NT2/D1 (cell line): ENCODE data around the gene MT1E.

ENCODE experiments used
- YY1 ChIP-seq: IDR thresholded peaks from 2 replicates; pipeline ENCODE4 v1.6.1; 2011; ENCODE audit not compliant: insufficient read length, insufficient read depth
- ZNF274 ChIP-seq: IDR thresholded peaks from 2 replicates; pipeline ENCODE4 v1.6.1; 2011; ENCODE audit warnings: mild to moderate bottlenecking, low read depth, low read length

- TF ChIP-seq YY1 (no peak), ZNF274 (no peak)
These were observed 17.6 kb downstream of the MT1E start for GRCh38 chr16:56643080-56643778.
